NCI-H524 treated with DMSO at 0.1 percent for 48 hours (cell line): ENCODE results near the gene ROPN1B.
A peak's percentile ranks its signal among the peaks of the same experiment; 100 is the strongest.
"Not testable (repeated sequence)": the region's sequence is repeated elsewhere in the genome, so short reads cannot be mapped to it uniquely, and the experiment has no call there.

Experiments used
- DNase-seq: peaks from one replicate; lab custom pipeline; 2025; lab: John Stamatoyannopoulos, UW

ROPN1B gene

DNA sequence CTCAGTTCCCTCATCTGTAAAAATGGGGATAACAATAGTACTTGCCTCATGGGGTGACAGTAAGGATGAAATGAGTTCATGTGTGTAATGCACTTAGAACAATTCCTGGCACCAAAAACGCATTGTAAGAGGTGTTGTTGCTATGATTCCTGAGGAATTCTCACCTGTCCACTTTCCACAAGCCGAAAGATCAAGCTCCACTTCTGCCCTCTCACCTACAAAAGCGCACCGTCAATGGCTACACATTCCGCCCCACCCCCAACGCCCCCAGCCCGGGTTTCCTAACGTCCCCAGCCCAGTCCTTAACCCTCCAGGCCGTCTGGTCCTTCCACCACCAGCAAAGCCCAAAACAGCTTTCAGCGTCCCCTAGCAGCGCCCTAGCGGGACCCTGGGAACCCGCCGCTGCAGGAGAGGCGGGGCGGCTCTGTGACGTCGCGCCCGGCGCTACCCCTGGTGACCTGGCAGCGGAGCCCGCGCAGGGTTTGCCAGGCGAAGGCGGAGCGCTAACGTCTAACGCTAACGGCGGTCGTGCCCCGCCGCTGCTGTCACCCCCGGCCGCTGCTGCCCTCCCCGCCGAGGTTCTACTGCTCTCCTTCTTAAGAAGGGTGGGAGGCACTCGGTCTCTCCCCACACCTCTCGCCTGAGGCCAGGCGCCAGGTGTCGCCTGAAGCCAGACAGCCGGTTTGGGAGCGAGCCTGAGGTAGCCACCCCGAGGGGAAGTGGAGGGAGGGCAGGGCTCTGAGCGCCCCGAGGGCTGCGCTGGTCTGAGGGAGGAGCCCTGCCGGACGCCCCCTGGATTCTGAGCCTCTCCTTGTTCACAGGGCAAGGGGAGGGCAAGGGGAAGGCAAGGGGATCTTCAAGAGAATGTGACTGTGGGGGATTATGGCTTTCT lies at the start of gene ROPN1B:
ROPN1B (plus strand) TSS at position 478 of the 892 bp plus-strand sequence. CDS start 2,877 bp downstream, outside the sequence.
- DNase-seq: not testable (repeated sequence)

DNA sequence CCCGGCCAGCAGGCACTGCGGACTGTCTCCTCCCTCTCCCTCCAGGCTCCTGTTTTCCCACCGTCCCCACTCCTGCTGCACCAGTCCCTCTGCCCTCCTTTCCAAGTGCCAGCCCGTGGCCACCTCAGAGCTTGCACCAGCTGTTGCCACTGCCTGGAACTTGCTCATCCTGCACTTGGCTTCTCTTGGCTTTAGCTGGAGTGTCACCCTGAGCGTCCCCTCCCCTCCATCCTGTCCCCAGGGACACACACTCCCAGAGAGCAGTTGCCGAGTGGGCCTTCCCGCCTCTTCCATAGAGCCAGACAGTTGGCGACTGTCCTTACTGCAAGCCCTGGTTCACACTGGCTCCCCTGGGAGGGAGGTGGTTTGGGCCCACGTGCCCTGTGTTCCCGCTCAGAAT lies 48.8 kb upstream of the ROPN1B start:
- peak; percentile 54 for DNase-seq

- DNase-seq: not testable (repeated sequence)
These were observed 48.2 kb upstream of the ROPN1B start for GRCh38 chr3:125920751-125921279.

DNA sequence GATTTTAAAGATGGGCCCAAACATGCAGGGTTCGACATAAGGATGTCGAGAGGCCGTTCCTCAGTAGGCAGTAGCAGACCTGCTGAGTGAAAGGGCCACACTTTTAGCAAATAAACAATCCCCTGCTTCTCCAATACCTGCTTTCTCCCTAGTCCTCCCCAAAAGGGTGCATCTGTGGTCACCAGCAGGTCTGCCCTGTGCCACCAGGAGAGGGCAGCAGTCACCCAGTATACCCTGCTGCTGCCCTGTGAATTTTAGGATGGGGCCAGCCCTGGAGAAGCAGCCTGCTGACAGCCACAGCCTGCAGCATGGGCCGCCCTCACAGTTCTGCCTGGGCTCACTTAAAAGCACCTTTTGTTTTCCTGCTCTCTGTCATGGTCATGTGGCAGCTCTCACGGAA lies 47.3 kb upstream of the ROPN1B start:
- DNase-seq: not testable (repeated sequence)

GRCh38 chr3:125923324-125924115 lies 45.5 kb upstream of the ROPN1B start:
- not testable (repeated sequence) for DNase-seq

DNA sequence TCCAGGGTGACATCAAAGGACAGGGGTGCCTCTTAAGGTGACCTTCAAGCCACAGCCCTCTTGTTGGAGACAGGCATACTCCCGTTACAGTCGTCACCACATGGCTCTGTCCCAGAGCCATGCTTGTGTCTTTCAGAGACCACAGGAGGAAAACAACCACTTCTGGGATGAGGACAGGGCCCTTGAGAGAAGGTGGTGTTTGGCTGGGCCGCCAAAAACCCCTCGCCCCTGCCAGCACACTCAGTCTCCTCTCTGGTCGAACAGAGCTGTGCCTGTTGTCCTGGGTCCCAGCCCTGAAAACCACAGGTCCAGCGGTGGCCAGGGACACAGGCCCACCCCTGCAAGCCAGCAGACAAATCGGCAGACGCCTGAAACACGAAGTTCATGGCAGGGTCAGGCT lies 44.7 kb upstream of the ROPN1B start:
- not testable (repeated sequence) for DNase-seq

DNA sequence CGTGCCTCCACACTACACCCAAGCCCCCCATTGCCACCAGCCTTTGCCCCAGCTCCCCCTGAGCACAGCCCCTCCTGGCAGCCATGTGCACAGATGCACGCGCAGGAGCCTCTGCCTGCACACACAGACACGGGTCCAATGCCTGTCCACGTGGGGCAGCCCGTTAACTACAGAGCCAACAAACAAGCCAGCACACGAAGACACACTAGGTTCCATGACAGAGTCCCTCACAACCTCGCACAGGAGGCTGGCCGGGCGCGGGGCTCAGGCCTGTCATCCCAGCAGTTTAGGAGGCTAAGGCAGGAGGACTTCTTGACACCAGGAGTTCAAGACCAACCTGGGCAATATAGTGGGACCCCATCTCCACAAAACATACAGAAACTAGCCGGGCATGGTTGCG lies 43.3 kb upstream of the ROPN1B start:
- DNase-seq: not testable (repeated sequence)

GRCh38 chr3:125928771-125929545 lies 40.0 kb upstream of the ROPN1B start:
- not testable (repeated sequence) for DNase-seq

DNA sequence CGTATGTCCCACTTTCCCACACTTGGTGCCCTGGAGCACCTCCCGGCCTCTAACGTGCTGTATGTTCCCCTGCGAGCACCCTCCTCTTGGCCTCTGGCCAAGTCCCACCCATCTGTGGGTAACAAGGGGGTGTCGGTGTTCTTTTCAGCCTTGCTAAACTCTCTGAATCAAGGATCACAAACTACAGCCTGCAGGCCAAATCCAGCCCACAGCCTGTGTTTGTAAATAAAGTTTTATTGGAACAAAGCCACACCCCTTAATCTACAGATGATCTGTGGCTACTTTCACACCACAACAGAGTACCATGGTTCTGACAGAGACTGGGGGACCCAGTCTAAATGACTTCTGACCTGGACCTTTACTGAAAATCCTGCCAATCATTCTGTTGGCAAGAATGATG lies 39.2 kb upstream of the ROPN1B start:
- not testable (repeated sequence) for DNase-seq

GRCh38 chr3:125931355-125931880 lies 37.6 kb upstream of the ROPN1B start:
- not testable (repeated sequence) for DNase-seq

DNA sequence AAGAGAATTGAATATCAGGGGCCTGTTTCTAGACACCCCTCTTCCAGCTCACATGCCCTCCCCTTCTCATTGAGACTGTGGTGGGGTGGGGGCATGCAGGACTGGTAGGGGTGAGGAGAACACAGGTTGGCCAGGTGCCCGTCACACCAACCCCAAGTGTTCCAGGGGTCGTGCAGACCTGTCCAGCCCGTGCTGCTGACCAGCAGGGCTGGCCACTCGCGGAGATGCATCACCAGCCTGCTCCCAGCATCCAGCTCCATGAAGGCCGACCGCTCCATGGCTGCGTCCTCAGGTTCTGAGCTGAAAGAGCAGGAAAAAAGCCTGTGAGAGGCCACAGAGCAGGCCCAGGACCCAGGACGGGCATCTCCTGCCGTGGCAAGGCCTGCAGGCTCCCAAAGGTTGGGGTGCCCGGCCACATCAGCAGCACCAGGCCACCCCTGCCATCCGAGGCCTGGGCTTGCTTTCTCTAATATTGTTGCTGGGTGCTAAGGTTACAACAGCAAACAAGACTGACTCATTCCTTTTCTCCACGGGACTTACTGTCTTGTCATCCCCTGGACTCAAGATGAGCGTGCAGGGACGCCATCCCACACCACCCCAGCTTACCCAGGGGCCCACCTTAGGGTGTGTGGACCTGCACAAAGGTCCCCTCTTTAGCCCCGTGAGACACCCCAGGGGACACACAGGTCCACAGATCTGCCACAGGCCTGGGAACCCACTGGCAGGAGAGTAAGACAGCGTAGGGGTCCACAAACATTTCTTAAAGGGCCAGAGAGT lies 35.4 kb upstream of the ROPN1B start:
- not testable (repeated sequence) for DNase-seq

GRCh38 chr3:125935252-125935874 lies 33.6 kb upstream of the ROPN1B start:
- DNase-seq: not testable (repeated sequence)

DNA sequence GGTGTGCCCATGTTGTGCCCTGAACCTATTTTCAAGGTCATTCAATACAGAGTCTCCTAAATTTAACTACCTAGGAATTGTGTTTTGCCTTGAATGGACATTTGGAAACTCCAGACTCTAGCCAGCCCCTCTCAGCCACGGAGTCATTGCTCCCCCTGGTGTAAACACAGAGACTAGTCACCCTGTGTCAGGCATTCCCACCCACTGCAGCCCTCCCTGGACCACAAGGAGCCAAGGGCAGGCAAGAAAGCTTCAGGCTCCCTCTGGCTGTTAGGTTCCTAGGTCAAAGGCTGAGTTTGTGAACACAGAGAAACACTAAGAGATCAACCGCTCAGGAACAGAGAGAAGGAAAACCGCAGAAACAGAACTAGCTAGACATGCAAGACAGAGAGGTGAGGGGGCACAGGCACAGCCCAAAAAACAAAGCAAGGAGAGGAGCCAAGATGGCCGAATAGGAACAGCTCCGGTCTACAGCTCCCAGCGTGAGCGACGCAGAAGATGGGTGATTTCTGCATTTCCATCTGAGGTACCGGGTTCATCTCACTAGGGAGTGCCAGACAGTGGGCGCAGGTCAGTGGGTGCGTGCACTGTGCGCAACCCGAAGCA lies 32.7 kb upstream of the ROPN1B start:
- DNase-seq: not testable (repeated sequence)

DNA sequence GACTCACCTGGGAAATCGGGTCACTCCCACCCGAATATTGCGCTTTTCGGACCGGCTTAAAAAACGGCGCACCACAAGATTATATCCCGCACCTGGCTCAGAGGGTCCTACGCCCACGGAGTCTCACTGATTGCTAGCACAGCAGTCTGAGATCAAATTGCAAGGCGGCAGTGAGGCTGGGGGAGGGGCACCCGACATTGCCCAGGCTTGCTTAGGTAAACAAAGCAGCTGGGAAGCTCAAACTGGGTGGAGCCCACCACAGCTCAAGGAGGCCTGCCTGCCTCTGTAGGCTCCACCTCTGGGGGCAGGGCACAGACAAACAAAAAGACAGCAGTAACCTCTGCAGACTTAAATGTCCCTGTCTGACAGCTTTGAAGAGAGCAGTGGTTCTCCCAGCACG lies 32.1 kb upstream of the ROPN1B start:
- DNase-seq: not testable (repeated sequence)

DNA sequence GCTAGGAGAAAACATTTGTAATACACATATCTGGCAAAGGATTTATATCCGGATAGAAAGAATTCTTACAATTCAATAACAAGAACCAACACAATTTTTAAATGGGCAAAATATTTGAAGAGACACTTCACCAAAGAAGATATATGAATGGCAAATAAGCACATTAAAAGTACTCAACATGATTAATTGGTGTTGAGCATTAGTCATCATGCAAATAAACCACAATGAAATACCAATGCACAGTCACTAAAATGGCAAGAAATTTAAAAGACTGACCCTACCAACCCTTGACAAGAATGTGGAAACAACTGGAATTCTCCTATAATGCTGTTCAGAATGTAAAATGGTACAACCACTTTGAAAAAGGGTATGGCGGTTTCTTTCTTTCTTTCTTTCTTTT lies 21.2 kb upstream of the ROPN1B start:
- DNase-seq: not testable (repeated sequence)

GRCh38 chr3:125948901-125949300 lies 20.1 kb upstream of the ROPN1B start:
- DNase-seq: not testable (repeated sequence)

DNA sequence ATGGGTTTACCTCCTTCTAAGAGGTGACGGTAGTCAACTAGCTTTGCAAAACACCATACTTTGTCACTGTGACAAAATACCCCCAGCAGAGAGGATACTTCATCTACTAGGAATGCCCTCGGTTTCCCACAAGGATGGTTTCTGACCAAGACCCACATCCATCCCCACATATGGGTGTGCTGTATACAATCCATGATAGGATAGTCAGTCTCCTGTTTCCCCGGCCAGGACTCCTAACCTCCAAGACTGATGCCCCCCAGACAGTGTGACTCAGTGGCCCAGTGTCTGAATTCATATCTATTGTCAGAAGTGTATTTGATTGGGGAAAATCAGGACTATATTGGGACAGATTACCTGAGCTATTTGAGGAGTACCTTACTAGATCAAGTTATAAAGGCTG lies 17.8 kb upstream of the ROPN1B start:
- DNase-seq: not testable (repeated sequence)

DNA sequence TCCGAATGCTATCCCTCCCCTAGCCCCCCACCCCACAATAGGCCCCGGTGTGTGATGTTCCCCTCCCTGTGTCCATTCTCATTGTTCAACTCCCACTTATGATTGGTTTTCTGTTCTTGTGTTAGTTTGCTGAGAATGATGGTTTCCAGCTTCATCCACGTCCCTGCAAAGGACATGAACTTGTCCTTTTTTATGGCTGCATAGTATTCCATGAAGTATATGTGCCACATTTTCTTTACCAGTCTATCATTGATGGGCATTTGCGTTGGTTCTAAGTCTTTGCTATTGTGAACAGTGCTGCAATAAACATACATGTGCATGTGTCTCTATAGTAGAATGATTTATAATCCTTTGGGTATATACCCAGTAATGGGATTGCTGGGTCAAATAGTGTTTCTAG lies 12.0 kb upstream of the ROPN1B start:
- not testable (repeated sequence) for DNase-seq

GRCh38 chr3:125957674-125958510 lies 11.1 kb upstream of the ROPN1B start:
- DNase-seq: no peak
